ENCODE results near the gene AACS. TPM values are rescaled to one million over a fixed set of nuclear protein-coding genes. Genes with fewer than 3 reads are reported as not detected.
A peak's percentile ranks its signal among the peaks of the same experiment; 100 is the strongest.

The AACS gene
- total and polyA plus RNA-seq, 2 of the 4 experiments (the other 2 are of a cell fraction): 22.0 to 24.9 TPM

DNA sequence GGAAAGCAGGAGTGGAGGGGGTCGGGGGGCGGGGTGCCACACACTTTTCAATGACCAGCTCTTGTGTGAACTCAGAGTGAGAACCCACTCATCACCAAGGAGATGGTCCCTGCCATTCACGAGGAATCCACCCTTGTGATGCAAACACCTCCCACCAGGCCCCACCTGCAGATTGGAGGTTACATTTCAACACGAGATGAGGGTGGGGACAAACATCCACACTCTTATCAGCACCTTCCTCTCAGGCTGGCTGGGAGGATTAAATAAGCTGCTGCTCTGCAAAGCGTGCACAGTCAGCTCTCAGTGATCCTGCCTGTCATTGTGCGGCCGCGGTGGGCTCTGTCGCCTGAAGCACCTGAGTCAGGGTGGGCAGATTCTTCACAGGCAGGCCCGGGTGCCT is 39.7 kb downstream of the AACS start:
- H2BK20ac ChIP-seq (ENCODE audit: low read depth, low read length): no peak overlapping the region
- no peak overlapping the region for H2BK120ac ChIP-seq (ENCODE audit: low read depth, low read length)
- H3K14ac ChIP-seq (replicated peaks; ENCODE audit: low read depth, low read length): no peak overlapping the region
- in situ Hi-C loops (cut with MboI; ENCODE audit: low sequenced_read_pairs): no loop called here
- H4K91ac ChIP-seq (ENCODE audit: insufficient read depth, low read depth, low read length): no peak overlapping the region
- no peak overlapping the region for H2BK5ac ChIP-seq (ENCODE audit: low read depth, low read length, poor library complexity, severe bottlenecking)
- no peak overlapping the region for H3K56ac ChIP-seq (ENCODE audit: extremely low read depth, insufficient read depth, low read length)
- H2AK5ac ChIP-seq (ENCODE audit: low read depth, low read length): no peak overlapping the region
- ChIA-PET POLR2A (ENCODE audit: unreplicated experiment) (no interaction called here), CTCF (no interaction called here)
- no peak overlapping the region for H3K18ac ChIP-seq (ENCODE audit: low read depth, low read length)
- H2AFZ ChIP-seq (replicated peaks; ENCODE audit: low read length, poor library complexity): no peak overlapping the region
- no peak overlapping the region for H3K4me3 ChIP-seq (ENCODE audit: insufficient read depth, low read depth, low read length)
- ATAC-seq (ENCODE audit: low read depth): no peak
- H4K20me1 ChIP-seq (ENCODE audit: insufficient read depth, low read length): no peaks in the 10 kb centered on the region
- no peak overlapping the region for H3K23ac ChIP-seq (ENCODE audit: low read depth, low read length)
- H3K9ac ChIP-seq (ENCODE audit: low read depth, low read length): no peak overlapping the region
- BruUV-seq (replicated peaks): no TSS peak
- no peaks in the 10 kb centered on the region for H3K4me1 ChIP-seq (ENCODE audit: control insufficient read depth, insufficient read depth, low read length)
- intact Hi-C loops (cut with micrococcal nuclease): no loop called here
- H2AK9ac ChIP-seq (replicated peaks; ENCODE audit: low read depth, low read length, poor library complexity): peak overlapping the region; percentile 47
- peaks cover 34% of the 10 kb centered on the region for H3K36me3 ChIP-seq (ENCODE audit: control insufficient read depth, insufficient read depth, low read length)
- H3K79me1 ChIP-seq (ENCODE audit: low read depth in 1 of 2, low read length in 2 of 2): no peaks in the 10 kb centered on the region; a peak in 2 of 4 replicates
- H4K5ac ChIP-seq (ENCODE audit: low read depth, low read length): no peak overlapping the region
- H3K4ac ChIP-seq (ENCODE audit: low read depth, low read length): no peak overlapping the region
- no peaks in the 10 kb centered on the region for H3K27me3 ChIP-seq (ENCODE audit: control insufficient read depth, insufficient read depth, low read length)
- H4K8ac ChIP-seq (ENCODE audit: low read depth in 2 of 2, low read length in 2 of 2): no peak overlapping the region
- no peak overlapping the region for H3K4me2 ChIP-seq (ENCODE audit: low read depth, low read length)
- no peaks in the 10 kb centered on the region for H3K9me1 ChIP-seq (ENCODE audit: insufficient read depth, low read length)
- 88% methylated on average over 5 of the region's 10 CpGs; no CpG with 5 or more reads in 1 of the 2 experiments for WGBS, 2 experiments (ENCODE audit: extremely low coverage in 2 of 2, insufficient read length in 1 of 2)
- H2BK15ac ChIP-seq (ENCODE audit: low read depth, low read length): no peak overlapping the region
- dilution Hi-C loops (cut with HindIII; ENCODE audit: low sequenced_read_pairs, unreplicated experiment): no loop called here
- no peaks in the 10 kb centered on the region for H3K9me3 ChIP-seq (ENCODE audit: control insufficient read depth, insufficient read depth, low read length)
- no peak overlapping the region for H3K27ac ChIP-seq (ENCODE audit: insufficient read depth, low read length)
- DNase-seq: no peak
- TF ChIP-seq MAZ (IDR thresholded peaks at IDR 0.05; ENCODE audit: borderline replicate concordance, low read depth, low read length) (no peak), SMC3 (IDR thresholded peaks at IDR 0.05; ENCODE audit: low read depth, low read length) (no peak), CEBPB (IDR thresholded peaks at IDR 0.05; ENCODE audit: low read depth, low read length) (no peak), MAFK (IDR thresholded peaks at IDR 0.05; ENCODE audit: low read depth, low read length) (no peak), RFX5 (IDR thresholded peaks at IDR 0.05; ENCODE audit: low read depth, low read length) (no peak), NFE2L2 (IDR thresholded peaks at IDR 0.05; ENCODE audit: low read depth, low read length) (no peak), CHD1 (IDR thresholded peaks at IDR 0.05; ENCODE audit: low read depth, low read length) (no peak), BHLHE40 (IDR thresholded peaks at IDR 0.05; ENCODE audit: low read depth, low read length) (no peak), RCOR1 (IDR thresholded peaks at IDR 0.05; ENCODE audit: insufficient replicate concordance, low read length) (no peak)
- TF ChIP-seq, protein P1, sequence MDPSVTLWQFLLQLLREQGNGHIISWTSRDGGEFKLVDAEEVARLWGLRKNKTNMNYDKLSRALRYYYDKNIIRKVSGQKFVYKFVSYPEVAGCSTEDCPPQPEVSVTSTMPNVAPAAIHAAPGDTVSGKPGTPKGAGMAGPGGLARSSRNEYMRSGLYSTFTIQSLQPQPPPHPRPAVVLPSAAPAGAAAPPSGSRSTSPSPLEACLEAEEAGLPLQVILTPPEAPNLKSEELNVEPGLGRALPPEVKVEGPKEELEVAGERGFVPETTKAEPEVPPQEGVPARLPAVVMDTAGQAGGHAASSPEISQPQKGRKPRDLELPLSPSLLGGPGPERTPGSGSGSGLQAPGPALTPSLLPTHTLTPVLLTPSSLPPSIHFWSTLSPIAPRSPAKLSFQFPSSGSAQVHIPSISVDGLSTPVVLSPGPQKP (IDR thresholded peaks at IDR 0.05; ENCODE audit: borderline replicate concordance, low read depth, low read length): no peak
- TF ChIP-seq, protein P2, sequence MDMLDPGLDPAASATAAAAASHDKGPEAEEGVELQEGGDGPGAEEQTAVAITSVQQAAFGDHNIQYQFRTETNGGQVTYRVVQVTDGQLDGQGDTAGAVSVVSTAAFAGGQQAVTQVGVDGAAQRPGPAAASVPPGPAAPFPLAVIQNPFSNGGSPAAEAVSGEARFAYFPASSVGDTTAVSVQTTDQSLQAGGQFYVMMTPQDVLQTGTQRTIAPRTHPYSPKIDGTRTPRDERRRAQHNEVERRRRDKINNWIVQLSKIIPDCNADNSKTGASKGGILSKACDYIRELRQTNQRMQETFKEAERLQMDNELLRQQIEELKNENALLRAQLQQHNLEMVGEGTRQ (IDR thresholded peaks at IDR 0.05; ENCODE audit: low read depth, low read length): no peak
- TF ChIP-seq, protein P3, sequence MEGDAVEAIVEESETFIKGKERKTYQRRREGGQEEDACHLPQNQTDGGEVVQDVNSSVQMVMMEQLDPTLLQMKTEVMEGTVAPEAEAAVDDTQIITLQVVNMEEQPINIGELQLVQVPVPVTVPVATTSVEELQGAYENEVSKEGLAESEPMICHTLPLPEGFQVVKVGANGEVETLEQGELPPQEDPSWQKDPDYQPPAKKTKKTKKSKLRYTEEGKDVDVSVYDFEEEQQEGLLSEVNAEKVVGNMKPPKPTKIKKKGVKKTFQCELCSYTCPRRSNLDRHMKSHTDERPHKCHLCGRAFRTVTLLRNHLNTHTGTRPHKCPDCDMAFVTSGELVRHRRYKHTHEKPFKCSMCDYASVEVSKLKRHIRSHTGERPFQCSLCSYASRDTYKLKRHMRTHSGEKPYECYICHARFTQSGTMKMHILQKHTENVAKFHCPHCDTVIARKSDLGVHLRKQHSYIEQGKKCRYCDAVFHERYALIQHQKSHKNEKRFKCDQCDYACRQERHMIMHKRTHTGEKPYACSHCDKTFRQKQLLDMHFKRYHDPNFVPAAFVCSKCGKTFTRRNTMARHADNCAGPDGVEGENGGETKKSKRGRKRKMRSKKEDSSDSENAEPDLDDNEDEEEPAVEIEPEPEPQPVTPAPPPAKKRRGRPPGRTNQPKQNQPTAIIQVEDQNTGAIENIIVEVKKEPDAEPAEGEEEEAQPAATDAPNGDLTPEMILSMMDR (conservative IDR thresholded peaks at IDR 0.05; ENCODE audit: low read depth, low read length): no peak
